HEK293 (cell line): Measurements from ENCODE around the gene PTMA.
A peak's percentile ranks its signal among the peaks of the same experiment; 100 is the strongest.

Source experiments
- CTCF ChIA-PET: fragments of 350-600 bp; formaldehyde crosslinking; extraction: SDS; loops from one replicate; lab custom pipeline; 2021; ENCODE audit warnings: antibody characterized with exemption; lab: Yijun Ruan, JAX
- POLR2A ChIA-PET: fragments of 300-600 bp; formaldehyde crosslinking; extraction: SDS; loops from one replicate; lab custom pipeline; 2020; ENCODE audit warnings: antibody characterized with exemption, inconsistent platforms; lab: Yijun Ruan, JAX
- H3K27ac ChIP-seq: fragments of 200-500 bp; sonication (Bioruptor generic); 2 replicates; pipeline ENCODE4 v1.5.1; 2014; ENCODE audit warnings: low read depth, low read length, control low read depth, inconsistent platforms; ENCODE audit errors: extremely low read depth
- H3K36me3 ChIP-seq, 2 experiments: fragments of 200-500 bp in 1 of 2; sonication (Bioruptor generic) in 1 of 2; 1 replicate in 1 of 2; 2 replicates in 1 of 2; pipeline ENCODE4 v1.5.1; 2014 to 2017; ENCODE audit warnings: inconsistent platforms in 2 of 2, low read length in 2 of 2; ENCODE audit not compliant: control insufficient read depth in 2 of 2, insufficient read depth in 1 of 2
- H3K4me1 ChIP-seq: fragments of 200-500 bp; sonication (Bioruptor generic); 2 replicates; pipeline ENCODE4 v1.5.1; 2014; ENCODE audit warnings: mild to moderate bottlenecking, low read length, inconsistent platforms; ENCODE audit not compliant: control insufficient read depth, insufficient read depth
- H3K4me3 ChIP-seq: 2 replicates; pipeline ENCODE4 v1.5.1; 2011; ENCODE audit warnings: low read depth, mild to moderate bottlenecking, control low read depth, low read length, moderate library complexity
- H3K9me3 ChIP-seq: fragments of 200-500 bp; sonication (Bioruptor generic); 2 replicates; pipeline ENCODE4 v1.5.1; 2014; ENCODE audit warnings: low read depth, low read length, inconsistent platforms; ENCODE audit not compliant: control insufficient read depth, insufficient read depth
- GFI1B ChIP-seq: fragments of 450-650 bp; formaldehyde crosslinking; IDR thresholded peaks from 2 replicates; pipeline ENCODE4 v1.5.1; 2016; ENCODE audit warnings: missing biosample characterization, missing genetic modification characterization
- GLIS1 ChIP-seq: fragments of 450-650 bp; formaldehyde crosslinking; IDR thresholded peaks from 2 replicates; pipeline ENCODE4 v1.5.1; 2016; ENCODE audit warnings: missing biosample characterization, missing genetic modification characterization
- MYNN ChIP-seq: fragments of 450-650 bp; formaldehyde crosslinking; IDR thresholded peaks from 2 replicates; pipeline ENCODE4 v1.5.1; 2016; ENCODE audit warnings: missing biosample characterization, missing genetic modification characterization, borderline replicate concordance
- MZF1 ChIP-seq: fragments of 450-650 bp; formaldehyde crosslinking; IDR thresholded peaks from 2 replicates; pipeline ENCODE4 v1.5.1; 2017; ENCODE audit warnings: missing biosample characterization, missing genetic modification characterization, borderline replicate concordance
- ZBTB8A ChIP-seq: fragments of 450-650 bp; formaldehyde crosslinking; IDR thresholded peaks from 2 replicates; pipeline ENCODE4 v1.5.1; 2016; ENCODE audit warnings: missing biosample characterization, missing genetic modification characterization
- ZIC2 ChIP-seq: fragments of 450-650 bp; formaldehyde crosslinking; IDR thresholded peaks from 2 replicates; pipeline ENCODE4 v1.5.1; 2016; ENCODE audit warnings: missing biosample characterization, missing genetic modification characterization
- ZNF394 ChIP-seq: fragments of 450-650 bp; formaldehyde crosslinking; IDR thresholded peaks from 2 replicates; pipeline ENCODE4 v1.5.1; 2016; ENCODE audit warnings: missing biosample characterization, missing genetic modification characterization, mild to moderate bottlenecking, moderate library complexity, borderline replicate concordance
- ZNF501 ChIP-seq: fragments of 450-650 bp; formaldehyde crosslinking; IDR thresholded peaks from 2 replicates; pipeline ENCODE4 v1.5.1; 2016; ENCODE audit warnings: missing biosample characterization, missing genetic modification characterization
- ZNF521 ChIP-seq: fragments of 450-650 bp; formaldehyde crosslinking; IDR thresholded peaks from 2 replicates; pipeline ENCODE4 v1.5.1; 2017; ENCODE audit warnings: missing biosample characterization, mild to moderate bottlenecking, missing genetic modification characterization
- ZNF549 ChIP-seq: fragments of 450-650 bp; IDR thresholded peaks from 2 replicates; pipeline ENCODE4 v1.5.1; 2018; ENCODE audit warnings: missing biosample characterization, missing genetic modification characterization, mild to moderate bottlenecking, inconsistent platforms, moderate library complexity
- ZNF791 ChIP-seq: fragments of 450-650 bp; formaldehyde crosslinking; IDR thresholded peaks from 2 replicates; pipeline ENCODE4 v1.5.1; 2016; ENCODE audit warnings: missing biosample characterization, missing genetic modification characterization
- ZNF830 ChIP-seq: fragments of 450-650 bp; IDR thresholded peaks from 2 replicates; pipeline ENCODE4 v1.5.0; 2018; ENCODE audit warnings: missing biosample characterization, missing genetic modification characterization, low read depth, mild to moderate bottlenecking, moderate library complexity
- TF ChIP-seq, protein P1 (sequence below): fragments of 450-650 bp; formaldehyde crosslinking; IDR thresholded peaks from 2 replicates; pipeline ENCODE4 v1.5.1; 2016; ENCODE audit warnings: missing biosample characterization, missing genetic modification characterization
- TF ChIP-seq, protein P2 (sequence below): sonication (generic); formaldehyde crosslinking; IDR thresholded peaks from 2 replicates; pipeline ENCODE4 v1.8.1; 2022; ENCODE audit warnings: mild to moderate bottlenecking, moderate library complexity, missing genetic modification reagents
- TF ChIP-seq, protein P3 (sequence below): fragments of 450-650 bp; formaldehyde crosslinking; IDR thresholded peaks from 2 replicates; pipeline ENCODE4 v1.5.1; 2016; ENCODE audit warnings: missing biosample characterization, missing genetic modification characterization
- TF ChIP-seq, protein P4 (sequence below): fragments of 450-650 bp; formaldehyde crosslinking; IDR thresholded peaks from 2 replicates; pipeline ENCODE4 v1.5.1; 2016; ENCODE audit warnings: missing biosample characterization, missing genetic modification characterization, borderline replicate concordance
- TF ChIP-seq, protein P5 (sequence below): fragments of 450-650 bp; formaldehyde crosslinking; IDR thresholded peaks from 2 replicates; pipeline ENCODE4 v1.5.1; 2016; ENCODE audit warnings: missing biosample characterization, missing genetic modification characterization, low read depth

PTMA gene

DNA sequence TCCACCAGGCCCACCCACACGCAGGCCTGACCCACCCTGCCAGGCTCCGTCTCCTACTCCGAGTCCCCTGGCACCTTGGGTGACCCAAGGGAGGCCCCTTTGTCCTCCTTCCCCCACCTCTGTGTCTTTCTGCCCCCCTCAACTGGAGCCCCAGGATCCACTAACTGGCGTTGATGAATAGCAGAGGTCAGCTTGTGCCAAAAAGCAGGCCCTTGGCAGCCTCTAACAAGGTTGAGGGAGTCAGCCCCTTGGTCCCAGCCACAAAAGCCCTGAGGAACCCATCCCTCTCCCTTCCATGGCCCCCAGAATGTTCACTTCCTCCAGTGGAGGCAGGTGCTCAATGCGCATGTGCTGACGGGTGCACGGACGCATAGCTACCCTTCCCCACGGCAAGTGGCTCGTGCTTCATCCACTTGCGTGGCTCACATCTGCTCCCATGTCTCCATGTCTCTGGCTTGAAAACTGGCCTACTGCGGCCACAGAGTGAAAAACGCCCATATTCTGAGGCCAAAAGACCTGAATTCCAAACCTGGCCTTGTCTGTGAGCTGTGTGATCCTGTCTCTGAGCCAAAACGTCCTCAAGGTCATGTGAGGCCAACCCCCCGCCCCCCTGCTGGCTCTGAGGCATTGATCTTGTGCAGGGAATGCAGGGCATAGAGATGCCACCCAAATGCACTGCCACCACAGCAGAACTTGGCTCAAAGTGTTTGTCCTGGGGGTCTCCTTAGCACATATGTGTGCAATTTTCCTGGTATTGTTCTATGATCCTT is 19.0 kb upstream of the PTMA start (continued):
- TF ChIP-seq MYNN (tag by site-specific recombination) (no peak), ZNF549 (tag by site-specific recombination) (no peak), ZNF791 (no peak), ZNF501 (tag by site-specific recombination) (no peak), MZF1 (tag by site-specific recombination) (no peak)
- TF ChIP-seq, protein P1, sequence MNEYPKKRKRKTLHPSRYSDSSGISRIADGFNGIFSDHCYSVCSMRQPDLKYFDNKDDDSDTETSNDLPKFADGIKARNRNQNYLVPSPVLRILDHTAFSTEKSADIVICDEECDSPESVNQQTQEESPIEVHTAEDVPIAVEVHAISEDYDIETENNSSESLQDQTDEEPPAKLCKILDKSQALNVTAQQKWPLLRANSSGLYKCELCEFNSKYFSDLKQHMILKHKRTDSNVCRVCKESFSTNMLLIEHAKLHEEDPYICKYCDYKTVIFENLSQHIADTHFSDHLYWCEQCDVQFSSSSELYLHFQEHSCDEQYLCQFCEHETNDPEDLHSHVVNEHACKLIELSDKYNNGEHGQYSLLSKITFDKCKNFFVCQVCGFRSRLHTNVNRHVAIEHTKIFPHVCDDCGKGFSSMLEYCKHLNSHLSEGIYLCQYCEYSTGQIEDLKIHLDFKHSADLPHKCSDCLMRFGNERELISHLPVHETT (tag by site-specific recombination): no peak
- TF ChIP-seq, protein P2, sequence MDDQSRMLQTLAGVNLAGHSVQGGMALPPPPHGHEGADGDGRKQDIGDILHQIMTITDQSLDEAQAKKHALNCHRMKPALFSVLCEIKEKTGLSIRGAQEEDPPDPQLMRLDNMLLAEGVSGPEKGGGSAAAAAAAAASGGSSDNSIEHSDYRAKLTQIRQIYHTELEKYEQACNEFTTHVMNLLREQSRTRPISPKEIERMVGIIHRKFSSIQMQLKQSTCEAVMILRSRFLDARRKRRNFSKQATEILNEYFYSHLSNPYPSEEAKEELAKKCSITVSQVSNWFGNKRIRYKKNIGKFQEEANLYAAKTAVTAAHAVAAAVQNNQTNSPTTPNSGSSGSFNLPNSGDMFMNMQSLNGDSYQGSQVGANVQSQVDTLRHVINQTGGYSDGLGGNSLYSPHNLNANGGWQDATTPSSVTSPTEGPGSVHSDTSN (CRISPR knock-in tag): no peak
- TF ChIP-seq, protein P3, sequence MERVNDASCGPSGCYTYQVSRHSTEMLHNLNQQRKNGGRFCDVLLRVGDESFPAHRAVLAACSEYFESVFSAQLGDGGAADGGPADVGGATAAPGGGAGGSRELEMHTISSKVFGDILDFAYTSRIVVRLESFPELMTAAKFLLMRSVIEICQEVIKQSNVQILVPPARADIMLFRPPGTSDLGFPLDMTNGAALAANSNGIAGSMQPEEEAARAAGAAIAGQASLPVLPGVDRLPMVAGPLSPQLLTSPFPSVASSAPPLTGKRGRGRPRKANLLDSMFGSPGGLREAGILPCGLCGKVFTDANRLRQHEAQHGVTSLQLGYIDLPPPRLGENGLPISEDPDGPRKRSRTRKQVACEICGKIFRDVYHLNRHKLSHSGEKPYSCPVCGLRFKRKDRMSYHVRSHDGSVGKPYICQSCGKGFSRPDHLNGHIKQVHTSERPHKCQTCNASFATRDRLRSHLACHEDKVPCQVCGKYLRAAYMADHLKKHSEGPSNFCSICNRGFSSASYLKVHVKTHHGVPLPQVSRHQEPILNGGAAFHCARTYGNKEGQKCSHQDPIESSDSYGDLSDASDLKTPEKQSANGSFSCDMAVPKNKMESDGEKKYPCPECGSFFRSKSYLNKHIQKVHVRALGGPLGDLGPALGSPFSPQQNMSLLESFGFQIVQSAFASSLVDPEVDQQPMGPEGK (tag by site-specific recombination): no peak
- TF ChIP-seq, protein P4, sequence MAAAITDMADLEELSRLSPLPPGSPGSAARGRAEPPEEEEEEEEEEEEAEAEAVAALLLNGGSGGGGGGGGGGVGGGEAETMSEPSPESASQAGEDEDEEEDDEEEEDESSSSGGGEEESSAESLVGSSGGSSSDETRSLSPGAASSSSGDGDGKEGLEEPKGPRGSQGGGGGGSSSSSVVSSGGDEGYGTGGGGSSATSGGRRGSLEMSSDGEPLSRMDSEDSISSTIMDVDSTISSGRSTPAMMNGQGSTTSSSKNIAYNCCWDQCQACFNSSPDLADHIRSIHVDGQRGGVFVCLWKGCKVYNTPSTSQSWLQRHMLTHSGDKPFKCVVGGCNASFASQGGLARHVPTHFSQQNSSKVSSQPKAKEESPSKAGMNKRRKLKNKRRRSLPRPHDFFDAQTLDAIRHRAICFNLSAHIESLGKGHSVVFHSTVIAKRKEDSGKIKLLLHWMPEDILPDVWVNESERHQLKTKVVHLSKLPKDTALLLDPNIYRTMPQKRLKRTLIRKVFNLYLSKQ (tag by site-specific recombination): no peak

DNA sequence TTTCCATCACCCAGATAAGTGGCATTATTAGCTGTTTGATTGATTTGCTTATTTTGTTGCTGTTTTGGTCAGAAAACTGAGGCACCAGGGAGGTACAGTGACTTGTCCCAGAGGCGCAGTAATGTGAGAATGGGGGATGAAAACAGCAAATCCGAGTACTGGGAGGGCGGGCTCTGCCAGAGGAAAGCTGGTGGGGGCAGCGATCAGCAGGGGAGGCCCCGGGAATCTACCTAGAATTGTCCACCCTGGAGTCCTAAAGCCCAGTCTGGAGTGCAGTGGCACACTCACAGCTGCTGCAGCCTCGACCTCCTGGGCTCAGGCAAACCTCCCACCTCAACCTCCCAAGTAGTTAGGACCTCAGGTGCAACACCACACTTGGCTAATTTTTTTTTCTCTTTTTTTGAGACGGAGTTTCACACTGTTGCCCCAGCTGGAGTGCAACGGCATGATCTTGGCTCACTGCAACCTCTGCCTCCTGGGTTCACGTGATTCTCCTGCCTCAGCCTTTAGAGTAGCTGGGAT is 17.0 kb upstream of the PTMA start:
- Histone ChIP-seq H3K9me3 (no peaks in the 10 kb centered on the region), H3K27ac (no peak overlapping the region), H3K4me3 (no peak overlapping the region), H3K36me3 (no peaks in the 10 kb centered on the region), H3K4me1 (no peaks in the 10 kb centered on the region)
- TF ChIP-seq ZBTB8A (no peak), ZIC2 (tag by site-specific recombination) (peak; percentile 89), ZNF830 (tag by site-specific recombination) (no peak), ZNF521 (tag by site-specific recombination) (no peak), GFI1B (tag by site-specific recombination) (no peak), ZNF394 (no peak), GLIS1 (peak; percentile 98)
- TF ChIP-seq, protein P5, sequence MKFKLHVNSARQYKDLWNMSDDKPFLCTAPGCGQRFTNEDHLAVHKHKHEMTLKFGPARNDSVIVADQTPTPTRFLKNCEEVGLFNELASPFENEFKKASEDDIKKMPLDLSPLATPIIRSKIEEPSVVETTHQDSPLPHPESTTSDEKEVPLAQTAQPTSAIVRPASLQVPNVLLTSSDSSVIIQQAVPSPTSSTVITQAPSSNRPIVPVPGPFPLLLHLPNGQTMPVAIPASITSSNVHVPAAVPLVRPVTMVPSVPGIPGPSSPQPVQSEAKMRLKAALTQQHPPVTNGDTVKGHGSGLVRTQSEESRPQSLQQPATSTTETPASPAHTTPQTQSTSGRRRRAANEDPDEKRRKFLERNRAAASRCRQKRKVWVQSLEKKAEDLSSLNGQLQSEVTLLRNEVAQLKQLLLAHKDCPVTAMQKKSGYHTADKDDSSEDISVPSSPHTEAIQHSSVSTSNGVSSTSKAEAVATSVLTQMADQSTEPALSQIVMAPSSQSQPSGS (tag by site-specific recombination): no peak
- CTCF ChIA-PET: interaction anchor here (0.6 to 1.9 kb wide), 5 partner anchors 10 to 26 kb away, joined by 3 to 7 read pairs (median 6); no protein-coding TSS in a partner anchor
- POLR2A ChIA-PET: interaction anchor here (0.6 to 1.2 kb wide), 3 partner anchors 17 to 155 kb away, joined by 3 to 6 read pairs (median 3); partner anchors contain the start of gene PTMA
